Endothelial cell of hepatic sinusoid (primary cell): Measurements from ENCODE around the gene STEAP4.

Experiments used
- in situ Hi-C: cut with HindIII; loops from 2 replicates; pipeline ENCODE4 v1.10.0; 2017; ENCODE audit warnings: low sequenced_read_pairs

The STEAP4 gene

GRCh38 chr7:88224601-88225275 is 82.0 kb downstream of the STEAP4 start:
- in situ Hi-C loops = no loop called here

GRCh38 chr7:88223265-88223664 is 83.4 kb downstream of the STEAP4 start:
- in situ Hi-C loops = no loop called here
